Dedifferentiated amniotic fluid mesenchymal stem cell (primary cell): Measurements from ENCODE around the gene ZDHHC11B.
"Not testable (repeated sequence)": the region's sequence is repeated elsewhere in the genome, so short reads cannot be mapped to it uniquely, and the experiment has no call there.

Source experiments
- DNase-seq: peaks from one replicate; pipeline ENCODE4 v3.0.0-alpha.2; 2016; ENCODE audit errors: extremely low spot score

The ZDHHC11B gene

DNA sequence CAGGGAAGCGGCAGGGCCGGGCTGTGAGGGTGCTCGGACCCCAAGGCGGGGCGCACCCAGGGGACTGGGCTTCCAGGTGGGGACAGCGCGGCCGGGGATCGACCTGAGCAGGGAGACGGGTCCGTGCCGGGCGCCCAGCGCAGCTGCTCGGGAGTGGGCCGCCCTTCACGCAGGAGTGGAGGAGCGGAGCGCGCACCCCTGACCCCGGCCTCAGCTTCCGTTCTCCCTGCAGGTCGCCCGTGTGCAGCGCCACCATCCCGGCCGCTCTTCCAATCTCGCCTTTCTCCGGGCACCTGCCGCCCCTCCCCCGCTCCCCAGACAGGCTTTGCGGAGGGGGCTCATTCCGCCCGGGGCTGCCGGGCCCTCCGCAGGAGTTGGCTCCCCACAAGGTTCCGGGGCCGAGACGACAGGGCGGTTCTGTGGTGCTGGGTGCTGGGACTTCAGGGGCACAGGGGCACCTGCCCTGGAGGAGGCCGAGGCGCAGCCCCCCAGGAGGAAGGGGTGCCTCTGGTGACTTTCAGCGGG is 714 bp upstream of the ZDHHC11B start:
- DNase-seq = not testable (repeated sequence)

DNA sequence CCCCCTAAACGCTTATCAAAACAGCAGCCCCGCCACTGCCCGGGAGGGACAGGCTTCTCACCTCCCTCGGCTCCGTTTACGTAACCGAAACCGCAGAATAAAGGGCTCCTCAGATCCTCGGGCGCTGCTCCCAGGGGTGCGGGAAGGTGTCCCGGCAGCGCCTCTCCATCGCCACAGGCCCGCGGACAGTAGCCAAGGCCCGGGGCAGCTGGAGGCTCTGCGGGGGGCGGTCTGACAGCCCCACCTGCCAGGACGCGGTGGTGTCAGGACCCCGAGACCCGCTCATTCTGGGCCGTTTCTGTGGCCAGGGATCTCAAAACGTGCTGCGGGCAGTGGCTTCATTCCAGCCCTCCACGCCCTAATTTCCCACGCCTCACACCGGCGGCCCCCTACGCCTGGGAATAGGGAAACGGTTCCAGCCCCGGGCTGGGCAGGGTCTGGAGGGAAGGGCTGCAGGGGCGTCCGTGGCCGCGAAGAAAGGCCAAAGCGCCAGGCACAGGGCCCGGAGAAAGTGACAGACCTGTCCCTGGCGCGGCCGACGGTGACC is 575 bp downstream of the ZDHHC11B start:
- DNase-seq = not testable (repeated sequence)

DNA sequence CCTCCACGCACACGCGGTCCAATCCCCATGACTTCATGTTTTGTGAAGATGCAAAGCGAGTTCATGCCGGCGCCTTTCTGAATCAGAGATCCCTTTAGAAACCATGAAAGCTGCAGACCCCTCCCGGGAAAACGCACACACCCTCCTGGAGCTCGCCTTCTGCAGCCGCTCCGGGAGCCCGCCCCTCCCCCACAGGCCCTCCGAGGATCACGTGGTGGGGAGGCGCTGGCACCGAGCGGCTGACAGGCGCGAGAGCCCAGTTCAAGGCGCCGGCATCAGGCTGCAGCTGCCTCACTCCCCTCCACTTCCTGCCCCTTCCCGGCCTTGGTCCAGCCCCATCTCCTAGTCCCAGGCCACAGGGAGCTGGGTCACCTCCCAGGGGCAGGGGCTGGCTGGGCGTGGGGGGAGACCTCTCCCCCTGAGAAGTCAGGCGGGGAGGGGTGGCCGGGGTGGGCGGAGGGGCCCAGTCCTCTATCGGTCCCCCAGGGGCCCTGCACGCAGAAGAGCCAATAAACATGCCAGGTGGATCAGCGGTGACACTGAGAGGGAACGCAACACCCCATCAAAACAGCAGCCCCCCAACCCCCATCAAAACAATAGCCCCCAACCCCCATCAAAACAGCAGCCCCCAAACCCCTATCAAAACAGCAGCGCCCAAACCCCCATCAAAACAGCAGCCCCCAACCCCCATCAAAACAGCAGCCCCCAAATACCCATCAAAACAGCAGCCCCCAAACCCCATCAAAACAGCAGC is 1.3 kb downstream of the ZDHHC11B start:
- DNase-seq = not testable (repeated sequence)

DNA sequence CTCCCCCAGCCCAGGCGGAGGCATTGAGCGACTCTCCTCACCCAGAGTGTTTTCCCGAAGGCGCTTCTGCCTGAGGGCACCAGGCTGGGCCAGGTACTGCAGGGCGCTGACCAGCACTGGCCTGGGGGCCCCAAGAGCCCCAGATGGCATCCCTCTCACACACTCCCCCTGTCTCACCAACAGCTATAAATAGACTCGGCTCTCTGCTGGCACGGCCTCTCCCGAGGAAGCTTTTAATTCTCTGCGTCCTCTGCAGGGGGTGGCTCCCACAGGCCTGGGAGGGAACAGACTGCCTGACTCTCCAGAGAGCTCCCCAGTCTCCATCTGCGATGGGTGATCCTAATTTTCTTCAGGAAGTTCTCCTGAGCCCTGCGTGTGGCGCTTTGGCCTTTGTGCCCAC is 2.2 kb downstream of the ZDHHC11B start:
- DNase-seq = not testable (repeated sequence)

DNA sequence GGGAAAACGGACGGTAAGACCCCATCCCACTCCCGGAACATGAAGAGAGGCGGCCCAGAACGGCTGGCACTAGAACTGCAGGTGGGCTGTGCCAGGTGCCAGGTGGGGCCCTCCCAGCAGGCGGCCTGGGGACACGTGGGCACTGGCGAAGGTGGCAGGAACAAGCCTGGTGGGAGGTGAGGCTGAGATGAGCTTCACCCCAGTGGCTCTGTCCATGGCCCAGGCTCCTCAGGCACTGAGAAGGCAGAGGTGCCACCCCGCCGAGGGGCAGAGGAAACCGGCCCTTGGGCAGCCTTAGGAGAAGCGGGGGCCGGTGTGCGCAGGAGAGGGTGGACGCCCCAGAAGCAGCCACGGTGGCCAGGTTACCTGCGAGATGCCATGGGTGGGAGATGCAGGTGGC is 4.0 kb downstream of the ZDHHC11B start:
- DNase-seq = not testable (repeated sequence)

DNA sequence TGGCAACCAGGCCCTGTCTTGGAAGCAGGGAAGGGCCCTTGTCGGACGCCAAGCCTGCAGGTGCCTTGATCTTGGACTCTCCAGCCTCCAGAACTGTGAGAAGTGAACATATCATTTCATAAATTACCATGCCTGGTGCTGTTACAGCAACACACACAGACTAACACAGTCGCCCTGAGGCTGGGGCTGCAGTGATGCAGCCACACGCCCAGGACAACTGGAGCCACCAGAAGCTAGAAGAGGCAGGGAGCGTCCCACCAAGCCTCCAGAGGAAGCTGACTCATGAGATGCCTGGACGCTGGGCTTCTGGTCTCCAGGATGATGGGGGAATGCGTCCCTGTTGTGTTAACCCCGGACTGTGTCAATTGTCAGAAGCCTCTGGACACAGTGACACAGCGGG is 5.6 kb downstream of the ZDHHC11B start:
- DNase-seq = not testable (repeated sequence)

DNA sequence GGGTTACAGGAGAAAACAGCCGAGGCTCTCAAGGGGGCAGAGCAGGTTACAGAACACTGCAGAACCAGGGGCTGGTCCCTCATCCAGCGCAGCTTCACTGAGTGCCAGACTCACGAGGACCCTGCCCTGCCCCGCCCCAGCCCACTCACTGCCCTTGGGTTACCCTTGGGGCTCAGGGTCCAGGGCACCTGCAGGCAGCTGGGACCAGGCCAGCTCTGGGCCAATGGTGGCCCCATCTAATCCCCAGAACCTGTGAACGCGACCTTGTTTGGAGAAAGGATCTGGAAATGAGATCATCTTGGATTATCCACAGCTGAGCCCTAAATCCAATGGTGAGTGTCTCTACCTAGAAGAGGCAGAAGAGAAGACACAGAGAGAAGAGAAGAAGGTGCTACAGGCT is 6.1 kb downstream of the ZDHHC11B start:
- not testable (repeated sequence) for DNase-seq

DNA sequence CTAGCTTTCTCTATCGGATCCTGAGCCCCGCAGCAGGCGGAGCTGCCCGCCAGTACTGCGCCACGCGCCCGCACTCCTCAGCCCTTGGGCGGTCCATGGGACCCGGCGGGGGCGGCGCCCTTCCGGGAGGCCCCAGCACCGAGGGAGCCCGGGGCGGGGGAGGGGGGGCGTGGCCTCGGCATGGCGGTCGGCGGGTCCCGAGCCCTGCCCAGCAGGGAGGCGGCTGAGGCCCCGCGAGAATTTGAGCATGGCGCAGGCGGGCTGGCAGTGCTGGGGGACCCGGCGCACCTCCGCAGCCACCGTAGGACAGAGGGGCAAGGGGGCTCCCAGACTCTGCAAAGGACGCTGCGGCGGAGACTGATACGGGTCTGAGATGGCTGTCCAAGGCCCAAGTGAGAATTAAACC is 6.8 kb downstream of the ZDHHC11B start:
- DNase-seq = no peak

DNA sequence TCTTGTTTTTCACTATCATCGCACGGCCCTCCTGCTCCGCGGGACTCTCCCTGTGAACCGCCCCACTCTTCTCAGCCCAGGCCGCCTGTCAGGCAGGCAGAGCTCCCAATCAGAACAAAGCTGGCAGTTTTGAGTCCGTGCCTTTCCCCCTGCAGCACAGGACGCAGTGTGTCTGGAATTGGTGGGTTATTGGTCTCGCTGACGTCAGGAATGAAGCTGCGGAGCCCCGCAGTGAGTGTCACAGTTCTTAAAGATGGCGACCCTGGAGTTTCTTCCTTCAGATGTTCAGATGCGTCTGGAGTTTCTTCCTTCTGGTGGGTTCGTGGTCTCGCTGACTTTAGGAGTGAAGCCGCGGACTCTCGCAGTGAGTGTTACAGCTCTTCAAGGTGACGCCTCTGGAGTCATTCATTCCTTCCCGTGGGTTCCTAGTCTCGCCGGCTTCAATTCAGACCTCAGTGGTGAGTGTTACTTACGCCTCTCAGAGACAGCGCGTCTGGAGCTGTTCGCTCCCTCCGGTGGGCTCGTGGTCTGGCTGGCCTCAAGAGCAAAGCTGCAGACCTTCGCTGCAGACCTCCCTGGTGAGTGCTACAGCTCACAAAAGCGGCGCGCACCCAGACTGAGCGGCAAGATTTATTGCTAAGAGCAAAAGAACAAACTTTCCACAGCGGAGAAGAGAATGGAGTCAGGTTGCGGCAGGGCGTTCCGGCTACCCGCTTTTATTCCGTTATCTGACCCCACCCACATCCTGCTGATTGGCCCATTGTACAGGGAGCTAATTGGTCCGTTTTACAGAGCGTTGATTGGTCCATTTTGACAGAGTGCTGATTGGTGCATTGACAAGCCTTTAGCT is 7.4 kb downstream of the ZDHHC11B start:
- DNase-seq = no peak

DNA sequence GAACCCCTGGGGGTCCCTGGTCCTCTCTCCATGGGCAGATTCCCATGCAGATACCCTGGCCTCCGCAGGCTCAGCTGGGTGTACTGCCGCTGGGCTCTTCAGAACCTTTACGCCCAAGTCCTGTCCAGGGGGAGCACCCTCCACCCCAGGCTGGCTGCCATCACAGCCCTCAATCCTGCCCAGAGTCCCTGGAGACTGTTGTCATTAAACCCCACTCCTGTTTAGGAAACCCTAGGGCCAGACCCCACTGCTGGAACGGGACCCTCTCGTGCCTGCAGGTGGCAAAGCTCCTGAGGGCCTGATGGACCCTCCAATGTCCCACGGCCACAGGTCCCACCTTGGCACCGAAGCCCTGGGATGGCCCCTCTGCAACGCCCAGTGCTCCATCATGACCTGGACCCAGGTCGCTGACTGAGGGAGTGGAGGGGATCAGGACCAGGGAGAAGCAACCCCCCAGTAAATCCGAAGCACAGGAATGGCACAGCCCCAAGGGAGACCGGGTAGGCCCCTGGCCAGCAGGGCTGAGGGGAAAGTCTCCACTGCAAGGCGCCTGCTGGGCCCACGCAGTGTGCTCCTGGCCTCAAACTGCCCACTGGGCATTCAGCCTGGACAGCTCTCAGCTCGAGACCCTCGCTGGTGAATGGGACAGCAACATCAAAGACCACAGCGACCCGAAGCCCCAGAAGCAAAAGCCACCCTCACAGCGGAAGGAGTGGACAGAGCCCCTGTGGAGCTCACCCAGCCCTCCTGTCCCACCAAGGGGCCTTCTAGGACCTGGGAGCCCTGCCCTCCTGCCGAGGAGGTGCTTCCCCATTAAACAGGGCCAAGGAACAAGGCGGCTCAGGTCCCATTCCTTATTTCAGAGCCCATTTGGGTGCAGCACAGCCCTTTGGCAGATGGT is 8.3 kb downstream of the ZDHHC11B start:
- no peak for DNase-seq

DNA sequence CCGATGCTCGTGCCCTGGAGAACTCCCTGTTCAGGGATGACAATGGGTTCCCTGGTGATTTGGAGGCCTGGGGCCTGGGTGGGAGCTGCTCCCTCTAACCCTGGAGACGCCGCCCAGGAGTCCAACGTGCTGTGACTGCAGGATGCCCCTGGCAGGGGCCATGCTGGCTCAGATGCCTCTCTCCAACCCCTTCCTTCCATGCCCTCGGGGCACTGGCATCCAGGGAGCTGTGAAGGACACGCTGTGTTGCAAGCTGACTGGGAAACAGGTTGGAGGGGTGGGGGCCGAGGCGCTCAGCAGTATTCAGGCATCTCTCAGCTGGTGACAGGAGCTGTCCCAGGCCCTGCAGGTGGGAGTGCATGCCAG is 9.0 kb downstream of the ZDHHC11B start:
- DNase-seq = not testable (repeated sequence)

DNA sequence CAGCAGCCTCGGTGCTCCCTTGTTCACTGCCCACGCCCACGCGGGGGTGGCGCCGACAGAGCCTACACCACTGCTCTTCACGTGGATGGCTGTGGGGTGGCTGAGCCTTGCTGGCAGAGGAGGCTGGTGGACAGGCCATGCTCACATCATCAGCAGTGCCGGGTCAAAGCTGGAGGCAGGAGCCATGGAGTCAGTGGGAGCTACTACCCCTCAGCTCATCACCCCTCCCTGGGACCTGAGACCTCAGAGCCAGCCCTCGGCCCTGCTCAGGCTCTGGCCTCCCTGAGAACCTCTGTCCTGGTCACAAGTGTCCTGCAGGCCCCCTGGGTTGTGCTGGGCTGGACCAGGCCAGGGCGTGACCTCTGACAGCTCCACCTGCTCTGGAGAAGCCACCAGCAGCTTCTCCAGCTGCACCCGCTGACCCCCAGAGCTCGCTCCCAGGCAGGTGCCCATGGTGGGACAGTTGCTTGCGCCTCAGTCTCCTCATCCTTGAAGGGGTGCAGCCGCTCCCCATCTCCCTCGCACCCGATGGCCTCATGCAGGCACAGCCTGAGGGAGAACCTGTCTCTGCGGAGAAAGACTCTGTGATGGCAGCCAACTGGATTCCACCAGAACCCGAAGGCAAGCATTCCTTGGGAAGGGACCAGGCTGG is 9.5 kb downstream of the ZDHHC11B start:
- not testable (repeated sequence) for DNase-seq

DNA sequence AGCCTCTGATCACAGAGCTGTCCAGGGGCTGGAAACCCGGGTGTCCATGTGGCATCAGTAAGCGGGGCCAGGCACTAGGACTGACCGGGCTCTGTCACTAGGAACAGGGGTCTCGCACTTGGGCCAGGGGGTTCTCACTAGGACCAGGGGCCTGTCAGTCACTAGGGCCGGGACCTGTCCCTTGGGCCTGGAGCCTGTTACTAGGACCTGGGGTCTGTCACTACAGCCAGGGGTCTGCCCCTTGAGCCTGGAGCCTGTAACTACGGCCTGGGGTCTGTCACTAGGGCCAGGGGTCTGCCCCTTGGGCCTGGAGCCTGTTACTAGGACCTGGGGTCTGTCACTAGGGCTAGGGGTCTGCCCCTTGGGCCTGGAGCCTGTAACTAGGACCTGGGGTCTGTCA is 10.2 kb downstream of the ZDHHC11B start:
- not testable (repeated sequence) for DNase-seq

DNA sequence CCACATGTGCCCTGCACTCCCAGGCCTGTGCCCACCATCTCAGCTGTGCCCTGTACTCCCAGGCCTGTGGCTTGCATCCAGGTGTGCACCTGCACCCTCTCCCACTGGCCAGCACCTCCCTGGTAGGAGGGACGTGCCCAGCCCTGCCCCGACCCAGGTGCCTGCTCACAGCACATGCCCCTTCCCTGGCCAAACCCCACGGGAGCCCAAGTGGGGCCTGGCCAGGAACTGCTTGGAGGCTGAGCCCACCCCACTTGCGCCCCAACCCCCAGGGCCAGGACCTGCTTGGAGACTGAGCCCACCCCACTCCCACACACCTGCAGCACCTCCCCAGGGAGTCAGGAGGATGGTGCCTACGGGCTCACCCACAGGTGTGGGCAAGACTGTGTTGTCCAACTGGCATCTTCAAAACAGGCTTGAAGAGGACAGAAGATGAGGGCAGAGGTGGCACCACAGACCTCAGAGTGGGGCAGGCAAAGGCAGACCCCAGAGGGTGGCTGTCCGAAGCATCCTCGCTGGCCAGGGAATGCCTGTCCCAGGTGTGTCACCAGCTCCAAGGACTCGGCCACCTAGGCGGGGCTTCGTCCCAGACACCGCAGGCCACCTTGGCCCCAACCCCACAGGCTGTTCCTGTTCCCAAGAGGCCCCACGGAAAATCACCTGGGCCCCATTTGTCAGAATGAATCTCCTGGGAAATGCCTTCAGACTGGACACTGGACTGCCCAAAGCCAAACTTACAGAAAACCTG is 10.8 kb downstream of the ZDHHC11B start:
- DNase-seq = no peak

DNA sequence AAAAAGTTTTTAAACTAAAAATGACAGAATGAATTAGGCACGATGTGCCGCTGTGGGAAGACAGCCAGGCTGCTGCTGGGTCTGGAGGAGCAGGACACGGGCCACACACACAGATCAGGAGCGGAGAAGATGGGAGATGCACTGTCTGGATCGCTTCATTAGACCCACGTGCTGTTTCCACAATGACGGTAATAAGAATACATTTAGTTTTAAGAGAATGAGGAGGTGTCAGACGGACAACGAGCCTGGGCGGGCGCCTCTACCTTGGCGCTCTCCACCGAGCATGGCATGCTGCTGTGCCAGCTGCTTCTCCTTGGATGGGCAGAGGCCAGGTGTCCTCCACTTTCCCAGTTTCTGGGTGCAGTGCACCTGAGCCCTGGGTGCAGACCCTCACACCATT is 11.6 kb downstream of the ZDHHC11B start:
- DNase-seq = not testable (repeated sequence)

DNA sequence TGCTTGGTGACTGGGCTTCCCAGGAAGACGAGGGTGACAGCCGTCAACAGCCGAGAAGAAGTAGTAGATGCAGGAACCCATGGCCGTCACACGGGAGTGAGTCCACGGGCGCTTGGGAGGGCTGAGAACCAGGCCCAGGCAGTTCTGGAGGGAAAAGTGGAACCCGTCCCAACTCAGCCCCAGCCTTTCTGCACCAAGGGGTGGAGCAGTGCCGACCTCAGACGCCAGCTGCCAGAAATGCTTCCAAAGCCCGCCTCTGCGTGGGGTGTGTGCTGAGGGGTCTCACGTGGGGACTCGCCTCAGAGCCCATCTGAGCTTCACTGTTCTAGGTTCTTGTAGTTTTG is 12.0 kb downstream of the ZDHHC11B start:
- not testable (repeated sequence) for DNase-seq

DNA sequence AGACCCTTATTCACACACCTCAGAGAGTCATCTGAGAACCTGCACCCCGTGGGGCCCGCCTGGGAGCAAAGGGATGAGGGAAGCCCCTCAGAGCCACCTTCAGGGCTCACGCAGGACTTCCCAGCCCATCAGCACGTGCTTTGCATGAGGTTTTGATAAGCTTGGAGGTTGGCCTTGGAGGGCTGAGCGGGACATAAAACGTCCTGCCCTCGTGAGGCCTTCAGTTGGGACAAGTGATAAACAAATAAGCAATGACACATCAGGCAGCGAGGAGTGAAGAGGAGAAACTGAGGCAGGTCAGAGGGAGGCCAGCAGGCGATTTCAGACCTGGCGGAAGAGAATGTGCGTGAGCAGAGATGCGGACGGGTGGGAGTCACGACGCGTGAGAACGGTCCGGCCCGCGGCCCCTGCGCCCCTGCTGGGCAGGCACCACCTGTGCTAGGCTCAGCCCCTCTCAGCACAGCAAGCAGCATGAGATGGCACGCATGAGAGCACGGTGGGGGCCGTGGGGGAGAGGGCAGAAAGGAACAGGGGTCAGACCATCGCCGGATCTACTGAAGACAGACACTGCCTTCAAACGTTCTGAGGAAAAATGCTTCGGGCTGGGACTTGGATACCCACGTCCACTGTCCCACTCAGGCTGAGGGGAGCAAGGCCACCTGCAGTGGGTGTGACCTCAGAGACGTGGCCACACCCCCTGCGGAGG is 12.5 kb downstream of the ZDHHC11B start:
- DNase-seq = not testable (repeated sequence)

DNA sequence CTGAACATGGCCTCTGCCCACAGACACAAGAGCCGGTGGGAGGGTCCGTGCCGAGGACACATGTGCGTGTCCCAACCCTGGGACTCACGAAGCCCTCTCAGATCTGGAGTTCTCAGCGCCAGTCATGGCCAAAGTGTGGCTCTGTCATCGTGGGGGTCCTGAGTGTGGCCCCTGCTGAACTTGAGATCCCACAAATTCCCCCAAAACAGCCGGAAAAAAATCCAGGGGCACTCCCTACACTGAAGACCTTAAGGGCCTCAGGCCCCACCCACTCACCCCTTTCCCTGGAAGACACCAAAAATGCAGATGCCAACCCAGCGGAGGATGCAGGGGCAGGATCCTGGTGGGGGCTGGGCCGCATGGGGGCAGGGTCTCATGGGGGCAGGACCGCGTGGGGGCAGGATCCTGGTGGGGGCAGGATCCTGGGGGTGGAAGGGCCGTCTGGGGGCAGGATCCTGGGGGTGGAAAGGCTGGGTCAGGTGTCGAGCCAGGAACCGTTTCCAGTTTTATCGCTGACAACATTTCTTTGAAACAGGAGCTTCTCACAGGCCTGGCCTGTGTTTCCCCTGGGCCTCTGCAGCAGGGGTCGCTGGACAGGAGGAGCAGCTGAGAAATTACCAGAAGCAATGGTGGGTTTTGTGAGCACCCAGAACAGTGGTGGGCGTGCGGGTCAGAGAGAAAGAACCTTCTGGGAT is 13.3 kb downstream of the ZDHHC11B start:
- not testable (repeated sequence) for DNase-seq

DNA sequence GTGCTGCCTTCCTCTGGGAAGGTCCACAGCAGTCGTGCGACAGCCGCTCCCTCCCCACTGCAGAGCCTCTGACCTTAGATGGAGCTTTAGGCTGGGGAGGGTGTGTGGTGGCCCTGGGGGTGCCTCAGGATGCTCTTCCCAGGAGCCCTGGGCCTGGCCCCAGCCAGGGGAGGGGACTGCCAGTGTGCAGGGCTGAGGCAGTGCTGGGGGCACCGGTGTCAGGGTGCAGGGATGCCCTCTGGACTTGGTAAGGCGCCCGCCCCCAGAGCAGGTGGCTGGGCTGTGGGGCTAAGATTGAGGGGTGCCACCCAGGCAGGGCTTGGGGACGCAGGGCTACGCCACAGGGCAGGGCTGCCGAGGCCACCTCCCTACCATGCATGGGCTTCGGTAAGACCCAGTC is 13.9 kb downstream of the ZDHHC11B start:
- not testable (repeated sequence) for DNase-seq
